ENCODE measurements around the gene KRT27. TPM values are rescaled to one million over a fixed set of nuclear protein-coding genes. Genes with fewer than 3 reads are reported as not detected.

Gene KRT27
- total and polyA plus RNA-seq, 7 experiments from 2014 or later: not detected

GRCh38 chr17:40794466-40794865, 12.1 kb upstream of the KRT27 start:
- Histone ChIP-seq H3K27ac (ENCODE audit: low read depth, low read length) (no peak overlapping the region), H3K4me1 (ENCODE audit: control insufficient read depth in 2 of 2, insufficient read depth in 2 of 2, low read length in 2 of 2) (no peaks in the 10 kb centered on the region), H3K36me3 (ENCODE audit: control insufficient read depth in 2 of 3, insufficient read depth in 3 of 3, low read length in 3 of 3) (no peaks in the 10 kb centered on the region), H3K27me3 (ENCODE audit: control insufficient read depth in 2 of 2, insufficient read depth in 2 of 2, low read length in 2 of 2) (no peaks in the 10 kb centered on the region), H3K9me3 (ENCODE audit: control insufficient read depth in 2 of 3, low read length in 3 of 3) (no peaks in the 10 kb centered on the region), H3K4me3 (ENCODE audit: low read length) (no peak overlapping the region)
- no peaks in the 10 kb centered on the region for H3K36me3 Mint-ChIP-seq
- peaks cover 14 to 42% (median 28%) of the 10 kb centered on the region in 5 donors for H3K27me3 Mint-ChIP-seq
- no peaks in the 10 kb centered on the region for H3K9me3 Mint-ChIP-seq
- POLR2A ChIA-PET: no interaction called here
- ATAC-seq (no peak), DNase-seq (no peak)
- CTCF ChIA-PET: no interaction called here
- no peak overlapping the region for H3K27ac Mint-ChIP-seq
- no peak overlapping the region for H3K4me3 Mint-ChIP-seq
- intact Hi-C loops (cut with micrococcal nuclease): no loop called here
- no peaks in the 10 kb centered on the region for H3K4me1 Mint-ChIP-seq

DNA sequence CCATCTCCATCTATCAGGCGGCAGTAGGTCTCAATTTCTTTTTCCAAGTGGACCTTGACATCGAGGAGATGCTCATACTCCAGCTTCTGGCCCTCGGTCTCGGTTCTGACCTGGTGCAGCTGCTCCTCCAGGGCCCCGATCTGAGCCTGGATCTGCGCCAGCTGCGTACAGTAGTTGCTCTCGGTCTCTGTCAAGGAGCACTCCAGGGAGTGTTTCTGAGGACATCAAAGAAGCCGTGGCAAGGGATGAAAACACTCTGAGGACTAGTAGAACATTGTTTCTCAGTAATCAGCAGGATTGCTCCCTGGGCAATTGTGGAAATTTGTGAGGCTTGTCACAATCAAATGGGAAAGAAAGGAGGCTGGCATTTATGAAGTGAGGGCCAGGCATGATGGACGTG, 11.5 kb upstream of the KRT27 start:
- Histone ChIP-seq H3K4me3 (ENCODE audit: low read length) (no peak overlapping the region), H3K27me3 (ENCODE audit: control insufficient read depth in 2 of 2, insufficient read depth in 2 of 2, low read length in 2 of 2) (no peaks in the 10 kb centered on the region), H3K9me3 (ENCODE audit: control insufficient read depth in 2 of 3, low read length in 3 of 3) (no peaks in the 10 kb centered on the region), H3K27ac (ENCODE audit: low read depth, low read length) (no peak overlapping the region), H3K4me1 (ENCODE audit: control insufficient read depth in 2 of 2, insufficient read depth in 2 of 2, low read length in 2 of 2) (no peaks in the 10 kb centered on the region), H3K36me3 (ENCODE audit: control insufficient read depth in 2 of 3, insufficient read depth in 3 of 3, low read length in 3 of 3) (no peaks in the 10 kb centered on the region)
- DNase-seq: no peak
- H3K27ac Mint-ChIP-seq: no peak overlapping the region
- CTCF ChIA-PET: no interaction called here
- H3K4me1 Mint-ChIP-seq: no peaks in the 10 kb centered on the region
- H3K36me3 Mint-ChIP-seq: no peaks in the 10 kb centered on the region
- peaks cover 13 to 39% (median 23%) of the 10 kb centered on the region in 5 donors for H3K27me3 Mint-ChIP-seq
- H3K4me3 Mint-ChIP-seq: no peak overlapping the region
- no peaks in the 10 kb centered on the region for H3K9me3 Mint-ChIP-seq
- ATAC-seq: no peak
- POLR2A ChIA-PET: no interaction called here
- intact Hi-C loops (cut with micrococcal nuclease): no loop called here

- Mint-ChIP-seq H3K27me3 (peaks cover 13 to 34% (median 21%) of the 10 kb centered on the region in 5 donors), H3K27ac (no peak overlapping the region), H3K4me1 (no peaks in the 10 kb centered on the region), H3K4me3 (no peak overlapping the region), H3K36me3 (no peaks in the 10 kb centered on the region), H3K9me3 (no peaks in the 10 kb centered on the region)
- H3K27ac ChIP-seq (ENCODE audit: low read depth, low read length): no peak overlapping the region
- H3K36me3 ChIP-seq (ENCODE audit: control insufficient read depth in 2 of 3, insufficient read depth in 3 of 3, low read length in 3 of 3): no peaks in the 10 kb centered on the region
- DNase-seq (no peak), ATAC-seq (no peak)
- H3K27me3 ChIP-seq (ENCODE audit: control insufficient read depth in 2 of 2, insufficient read depth in 2 of 2, low read length in 2 of 2): no peaks in the 10 kb centered on the region
- H3K9me3 ChIP-seq (ENCODE audit: control insufficient read depth in 2 of 3, low read length in 3 of 3): no peaks in the 10 kb centered on the region
- no peak overlapping the region for H3K4me3 ChIP-seq (ENCODE audit: low read length)
- no peaks in the 10 kb centered on the region for H3K4me1 ChIP-seq (ENCODE audit: control insufficient read depth in 2 of 2, insufficient read depth in 2 of 2, low read length in 2 of 2)
- POLR2A ChIA-PET: no interaction called here
- intact Hi-C loops (cut with micrococcal nuclease): loop anchor here in 1 of 2 donors (1.0 kb wide), 1 partner anchor 172 kb away; no protein-coding TSS in a partner anchor
- CTCF ChIA-PET: interaction anchor here (0.9 kb wide), 1 partner anchor 857 kb away, joined by 3 read pairs; no protein-coding TSS in a partner anchor
Measured at GRCh38 chr17:40791787-40792436, 9.6 kb upstream of the KRT27 start.

- intact Hi-C loops (cut with micrococcal nuclease): no loop called here
- peaks cover 7 to 32% (median 16%) of the 10 kb centered on the region in 5 donors for H3K27me3 Mint-ChIP-seq
- H3K36me3 ChIP-seq (ENCODE audit: control insufficient read depth in 2 of 3, insufficient read depth in 3 of 3, low read length in 3 of 3): no peaks in the 10 kb centered on the region
Measured at GRCh38 chr17:40791111-40791510, 8.8 kb upstream of the KRT27 start.

GRCh38 chr17:40779181-40779909, 3.0 kb downstream of the KRT27 start:
- CTCF ChIA-PET: interaction anchor here (0.6 kb wide), 1 partner anchor 92 kb away, joined by 4 read pairs; no protein-coding TSS in a partner anchor
- peak overlapping the region; percentile 5 to 73 (median 66) for H3K4me3 Mint-ChIP-seq
- Histone ChIP-seq H3K9me3 (ENCODE audit: control insufficient read depth in 2 of 3, low read length in 3 of 3) (no peaks in the 10 kb centered on the region), H3K4me3 (ENCODE audit: low read length) (no peak overlapping the region), H3K27me3 (ENCODE audit: control insufficient read depth in 2 of 2, insufficient read depth in 2 of 2, low read length in 2 of 2) (peaks cover 0 to 3% of the 10 kb centered on the region in 2 donors), H3K4me1 (ENCODE audit: control insufficient read depth in 2 of 2, insufficient read depth in 2 of 2, low read length in 2 of 2) (no peaks in the 10 kb centered on the region), H3K36me3 (ENCODE audit: control insufficient read depth in 2 of 3, insufficient read depth in 3 of 3, low read length in 3 of 3) (no peaks in the 10 kb centered on the region), H3K27ac (ENCODE audit: low read depth, low read length) (no peak overlapping the region)
- DNase-seq: peak in 5 of 9 donors; percentile 8 to 28 (median 17)
- intact Hi-C loops (cut with micrococcal nuclease): no loop called here
- H3K27ac Mint-ChIP-seq: no peak overlapping the region
- H3K9me3 Mint-ChIP-seq: no peaks in the 10 kb centered on the region
- H3K36me3 Mint-ChIP-seq: no peaks in the 10 kb centered on the region
- H3K4me1 Mint-ChIP-seq: peaks cover 0 to 11% (median 2%) of the 10 kb centered on the region in 7 donors
- ATAC-seq: peak; percentile 47
- POLR2A ChIA-PET: no interaction called here
- H3K27me3 Mint-ChIP-seq: peaks cover 52 to 73% (median 59%) of the 10 kb centered on the region in 5 donors

More at GRCh38 chr17:40791111-40791510, 8.8 kb upstream of the KRT27 start:
- ChIA-PET POLR2A (no interaction called here), CTCF (no interaction called here)
- Mint-ChIP-seq H3K9me3 (no peaks in the 10 kb centered on the region), H3K4me3 (no peak overlapping the region), H3K36me3 (no peaks in the 10 kb centered on the region), H3K4me1 (no peaks in the 10 kb centered on the region), H3K27ac (no peak overlapping the region)
- H3K27ac ChIP-seq (ENCODE audit: low read depth, low read length): no peak overlapping the region
- no peak for DNase-seq
- ATAC-seq: no peak
- H3K4me1 ChIP-seq (ENCODE audit: control insufficient read depth in 2 of 2, insufficient read depth in 2 of 2, low read length in 2 of 2): no peaks in the 10 kb centered on the region
- no peaks in the 10 kb centered on the region for H3K27me3 ChIP-seq (ENCODE audit: control insufficient read depth in 2 of 2, insufficient read depth in 2 of 2, low read length in 2 of 2)
- H3K4me3 ChIP-seq (ENCODE audit: low read length): no peak overlapping the region
- H3K9me3 ChIP-seq (ENCODE audit: control insufficient read depth in 2 of 3, low read length in 3 of 3): no peaks in the 10 kb centered on the region

- intact Hi-C loops (cut with micrococcal nuclease): no loop called here
- no peaks in the 10 kb centered on the region for H3K9me3 ChIP-seq (ENCODE audit: control insufficient read depth in 2 of 3, low read length in 3 of 3)
- H3K36me3 ChIP-seq (ENCODE audit: control insufficient read depth in 2 of 3, insufficient read depth in 3 of 3, low read length in 3 of 3): no peaks in the 10 kb centered on the region
- ChIA-PET POLR2A (no interaction called here), CTCF (interaction anchor here (0.6 kb wide), 1 partner anchor 93 kb away, joined by 4 read pairs; no protein-coding TSS in a partner anchor)
- H3K27me3 Mint-ChIP-seq: peaks cover 56 to 74% (median 62%) of the 10 kb centered on the region in 5 donors
- ATAC-seq (no peak), DNase-seq (no peak)
- H3K27ac Mint-ChIP-seq: no peak overlapping the region
- H3K4me1 Mint-ChIP-seq: peaks cover 0 to 11% (median 2%) of the 10 kb centered on the region in 7 donors
- no peak overlapping the region for H3K27ac ChIP-seq (ENCODE audit: low read depth, low read length)
- H3K9me3 Mint-ChIP-seq: no peaks in the 10 kb centered on the region
- no peaks in the 10 kb centered on the region for H3K36me3 Mint-ChIP-seq
- peaks cover 0 to 3% of the 10 kb centered on the region in 2 donors for H3K27me3 ChIP-seq (ENCODE audit: control insufficient read depth in 2 of 2, insufficient read depth in 2 of 2, low read length in 2 of 2)
- no peak overlapping the region for H3K4me3 Mint-ChIP-seq
- no peak overlapping the region for H3K4me3 ChIP-seq (ENCODE audit: low read length)
- H3K4me1 ChIP-seq (ENCODE audit: control insufficient read depth in 2 of 2, insufficient read depth in 2 of 2, low read length in 2 of 2): no peaks in the 10 kb centered on the region
Measured at GRCh38 chr17:40778461-40778860, 3.9 kb downstream of the KRT27 start.
